GM19455 (cell line): ENCODE results near the gene B3GALT2.

ENCODE experiments used
- ATAC-seq: cut with Tn5 transposase; IDR thresholded peaks from one replicate; pipeline ENCODE4 v1.9.1; 2021; ENCODE audit not compliant: unreplicated experiment

Gene B3GALT2

DNA sequence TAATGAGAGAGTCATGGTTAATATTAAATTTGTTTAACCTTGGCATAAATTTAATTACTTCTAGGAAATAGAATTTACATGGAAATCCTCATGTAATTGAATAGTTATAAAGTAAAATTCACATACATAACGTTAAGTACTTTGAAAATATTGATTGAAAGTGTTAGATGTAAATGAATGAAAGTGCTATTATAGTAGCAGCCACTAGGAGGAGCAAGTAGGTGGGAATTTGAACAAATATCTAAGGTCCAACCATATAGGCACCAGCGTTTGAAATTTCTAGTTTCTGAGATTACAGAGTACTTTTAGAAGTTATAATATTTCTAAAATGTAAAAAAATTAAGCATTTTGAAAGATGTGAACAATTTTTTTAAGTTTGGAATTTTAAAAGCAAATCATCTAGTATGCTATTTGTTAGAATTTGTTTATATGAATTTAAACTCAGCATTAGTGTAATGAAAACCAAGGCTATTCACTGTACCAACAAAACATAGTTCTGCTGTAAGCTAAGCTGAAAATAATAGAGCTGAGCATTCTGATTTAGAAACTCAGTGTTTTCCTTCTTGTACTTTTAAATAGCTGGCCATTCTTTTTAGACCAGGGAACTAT lies 3.3 kb downstream of the B3GALT2 start:
- ATAC-seq, result peak; percentile 84

DNA sequence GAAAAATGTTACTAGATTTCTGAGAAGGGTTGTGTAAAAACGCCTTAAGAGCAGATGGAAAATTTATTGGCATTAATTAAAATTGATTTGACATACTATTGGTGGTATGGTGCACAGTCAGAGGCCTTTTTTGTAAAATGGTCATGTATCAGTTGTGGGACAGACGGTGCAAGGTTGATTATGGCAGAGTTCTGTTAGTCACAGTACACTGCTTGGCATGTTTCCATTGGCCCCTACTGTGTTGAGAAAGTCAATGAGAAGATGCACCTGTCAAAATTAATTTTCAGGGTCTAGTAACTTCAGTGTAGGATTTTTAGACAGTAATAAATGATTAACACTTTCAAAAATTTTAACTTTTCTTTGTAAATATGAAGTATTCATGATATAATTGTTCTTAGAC lies 4.4 kb downstream of the B3GALT2 start:
- no peak for ATAC-seq

GRCh38 chr1:193181536-193181935 lies 4.9 kb downstream of the B3GALT2 start:
- no peak for ATAC-seq

DNA sequence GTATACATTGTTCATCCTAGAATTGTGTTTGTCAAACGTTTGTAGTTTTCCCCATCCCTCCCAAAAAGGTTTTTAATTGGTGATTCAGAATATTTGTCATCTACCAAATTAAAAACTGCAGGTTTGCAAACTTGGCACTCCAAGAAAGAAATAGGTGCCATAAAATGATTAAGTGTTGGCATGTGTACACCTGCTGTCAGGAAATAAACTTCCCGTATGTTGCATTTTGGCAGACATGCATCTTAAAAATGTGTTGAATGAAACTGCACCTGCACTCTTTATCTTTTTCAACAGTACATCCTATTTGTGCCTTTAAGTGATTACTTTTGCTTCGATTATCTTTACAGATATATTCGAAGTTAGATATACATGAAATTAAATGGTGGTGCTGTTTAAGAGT lies 7.3 kb downstream of the B3GALT2 start:
- ATAC-seq, result no peak

DNA sequence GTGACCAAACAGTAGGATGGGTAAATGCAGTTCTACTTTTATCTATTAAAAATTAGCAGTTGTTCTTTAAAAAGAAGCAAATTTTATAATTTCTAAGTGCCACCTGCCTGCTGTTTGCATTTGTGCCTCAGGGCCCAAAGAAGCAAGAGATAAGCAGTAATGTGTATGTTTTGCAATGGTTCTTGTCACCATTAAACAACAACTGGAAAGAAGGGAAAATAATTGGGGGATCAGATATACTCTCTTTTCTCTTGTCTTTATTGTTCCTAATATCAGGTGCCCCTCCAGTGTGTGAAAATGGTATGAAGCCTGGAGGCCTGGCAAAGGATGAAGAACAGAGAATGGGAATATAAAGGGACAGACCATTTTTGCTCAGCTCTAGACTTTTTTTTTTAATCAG lies 9.6 kb downstream of the B3GALT2 start:
- ATAC-seq, result no peak

DNA sequence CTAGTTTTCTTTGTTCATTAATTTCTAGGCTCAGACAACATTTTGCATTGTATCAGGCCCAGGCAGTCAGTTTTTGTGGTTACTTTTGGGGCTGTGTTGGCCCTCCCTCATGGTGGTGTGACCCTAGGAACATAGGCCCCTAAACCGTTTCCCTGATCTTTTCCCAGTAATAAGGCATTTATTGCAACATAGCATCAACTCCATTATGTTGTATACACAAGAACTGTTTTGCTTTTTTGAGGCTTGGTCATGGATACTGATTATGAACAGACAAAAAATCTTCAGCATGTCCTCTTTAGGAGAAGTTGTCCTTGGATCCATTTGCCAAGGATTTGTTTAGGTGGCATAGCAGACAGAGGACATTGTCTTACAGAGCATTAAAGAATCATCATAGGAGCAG lies 10.3 kb downstream of the B3GALT2 start:
- ATAC-seq, result no peak

GRCh38 chr1:193157360-193157759 lies 29.1 kb downstream of the B3GALT2 start:
- ATAC-seq, result no peak

DNA sequence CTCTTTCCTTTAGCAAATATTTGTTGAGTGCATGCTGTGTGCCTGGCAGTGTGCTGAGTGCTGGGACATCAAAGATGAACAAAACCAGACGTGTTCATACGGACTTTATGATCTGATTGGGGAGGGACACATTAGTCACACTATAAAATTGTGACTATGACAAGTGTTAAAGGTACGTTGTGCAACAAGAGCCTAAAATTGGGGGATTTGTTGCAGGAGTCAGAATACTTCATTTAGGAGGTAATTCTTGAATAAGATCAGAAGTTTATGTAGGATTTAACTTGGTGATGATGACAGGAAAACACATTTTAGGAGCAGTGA lies 29.6 kb downstream of the B3GALT2 start:
- ATAC-seq, result no peak

DNA sequence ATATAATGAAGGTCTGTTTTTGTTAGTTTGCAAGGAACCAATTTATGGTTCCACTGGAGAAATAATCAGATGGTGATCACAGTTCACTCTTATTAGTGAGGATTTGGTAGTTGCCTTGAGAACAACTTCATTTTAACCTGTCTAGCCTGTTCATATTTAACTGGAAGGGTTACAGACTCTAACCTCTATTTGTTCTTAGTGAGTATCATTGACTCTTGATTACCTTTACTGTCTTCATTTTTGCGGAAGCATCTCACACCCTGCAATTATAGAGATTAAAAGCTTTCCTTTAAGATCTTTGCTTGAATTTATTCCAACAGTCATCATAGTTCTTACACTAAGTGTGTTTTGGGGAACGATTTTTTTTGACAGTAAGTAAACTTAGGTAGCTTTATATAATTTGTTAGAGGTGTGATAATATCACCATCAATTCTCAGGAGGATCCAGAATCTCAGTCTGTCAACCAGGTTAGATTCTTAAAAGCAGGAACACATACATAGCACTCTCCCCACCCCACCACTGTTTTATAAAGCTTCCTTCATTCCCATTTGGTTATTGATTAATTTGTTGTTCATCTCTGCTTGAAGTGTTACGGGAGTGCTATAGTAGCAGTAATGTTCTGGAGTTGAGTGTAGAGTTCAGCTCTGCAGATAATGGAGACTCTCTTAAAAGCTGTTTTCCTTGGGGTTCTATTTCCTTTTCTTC lies 30.1 kb downstream of the B3GALT2 start:
- no peak for ATAC-seq

GRCh38 chr1:193144999-193145398 lies 41.4 kb downstream of the B3GALT2 start:
- no peak for ATAC-seq

GRCh38 chr1:193144361-193144938 lies 42.0 kb downstream of the B3GALT2 start:
- ATAC-seq, result no peak

- no peak for ATAC-seq
Observed at GRCh38 chr1:193143285-193143684, 43.1 kb downstream of the B3GALT2 start.

DNA sequence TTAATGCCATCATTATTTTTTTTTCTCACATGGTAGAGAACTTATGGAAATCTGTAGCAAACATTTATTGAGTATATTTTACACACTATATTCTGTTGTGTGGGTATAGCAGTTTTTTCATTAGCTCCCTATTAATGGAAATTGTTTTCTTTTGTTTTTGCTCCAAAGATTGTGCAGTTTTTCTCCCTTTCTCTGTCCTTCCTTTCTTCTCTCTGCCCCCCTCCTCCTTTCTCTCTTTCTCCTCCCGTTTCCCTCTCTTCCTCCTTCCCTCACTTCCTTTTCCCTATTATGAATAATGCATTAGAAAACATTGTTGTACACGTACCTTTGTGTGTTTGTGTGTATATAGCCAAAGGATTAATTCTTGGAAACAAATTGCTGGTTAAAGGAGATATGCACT lies 44.0 kb downstream of the B3GALT2 start:
- ATAC-seq, result no peak

DNA sequence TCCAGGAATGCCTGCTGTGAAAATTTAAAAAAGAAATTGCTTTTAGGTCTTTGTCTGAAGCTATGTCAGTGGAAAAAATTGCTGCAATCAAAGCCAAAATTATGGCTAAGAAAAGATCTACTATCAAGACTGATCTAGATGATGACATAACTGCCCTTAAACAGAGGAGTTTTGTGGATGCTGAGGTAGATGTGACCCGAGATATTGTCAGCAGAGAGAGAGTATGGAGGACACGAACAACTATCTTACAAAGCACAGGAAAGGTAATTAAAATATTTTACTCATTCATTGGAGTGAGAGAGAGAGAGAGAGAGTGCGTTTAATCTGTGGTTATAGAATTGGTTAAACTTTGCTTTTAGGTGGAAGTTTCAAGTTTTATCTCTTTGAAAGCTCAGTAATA lies 44.6 kb downstream of the B3GALT2 start:
- no peak for ATAC-seq

- ATAC-seq, result no peak
Observed at GRCh38 chr1:193140254-193140653, 46.2 kb downstream of the B3GALT2 start.

- no peak for ATAC-seq
Observed at GRCh38 chr1:193131266-193131860, 55.0 kb downstream of the B3GALT2 start.
